Measurements from ENCODE around the gene TMEM252.
A peak's percentile ranks its signal among the peaks of the same experiment; 100 is the strongest.

The TMEM252 gene

DNA sequence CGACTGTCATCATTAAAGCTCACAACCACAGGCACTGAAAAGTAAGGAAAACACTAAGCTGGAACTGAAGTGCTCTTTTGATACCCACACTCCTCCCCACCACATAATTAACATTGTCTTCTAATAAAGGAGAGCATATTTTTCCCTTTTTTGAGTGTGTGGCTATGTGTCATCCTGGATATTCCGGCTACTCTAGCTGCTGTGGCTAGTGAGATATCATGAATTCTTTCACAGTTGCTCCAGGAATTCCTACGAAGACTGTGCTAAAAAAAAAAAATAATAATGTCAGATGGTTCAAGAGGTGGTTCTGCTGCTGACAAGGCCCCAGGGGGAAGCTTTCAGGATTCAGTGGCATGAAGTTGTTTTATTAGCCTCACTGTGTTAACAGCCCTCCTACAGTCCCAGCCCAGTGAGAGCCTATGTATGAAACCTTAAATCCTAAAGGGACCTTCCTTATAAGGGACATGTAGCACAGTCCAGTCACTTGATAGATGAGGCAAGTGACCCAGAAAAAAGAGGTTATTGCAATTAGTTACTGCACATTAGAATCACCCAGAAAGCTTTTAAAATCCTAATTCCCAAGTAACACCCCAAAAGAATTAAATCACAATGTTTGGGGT, 46.6 kb downstream of the TMEM252 start:
- Histone ChIP-seq H3K23ac (ENCODE audit: low read length) (no peak overlapping the region), H3K79me1 (ENCODE audit: low read length) (no peaks in the 10 kb centered on the region), H2BK15ac (replicated peaks; ENCODE audit: low read depth) (no peak overlapping the region), H4K8ac (ENCODE audit: low read depth, low read length) (no peak overlapping the region), H3K18ac (ENCODE audit: low read length) (no peak overlapping the region), H4K5ac (ENCODE audit: low read length) (no peak overlapping the region), H2AK5ac (ENCODE audit: low read length) (no peak overlapping the region), H3K4ac (ENCODE audit: low read depth, low read length) (no peak overlapping the region), H2BK120ac (ENCODE audit: low read depth, low read length) (no peak overlapping the region), H3K56ac (ENCODE audit: low read length) (no peak overlapping the region), H3K36me3 (ENCODE audit: control insufficient read depth, insufficient read depth, low read length) (no peaks in the 10 kb centered on the region), H3K4me1 (ENCODE audit: control insufficient read depth, low read depth, low read length) (no peaks in the 10 kb centered on the region), H3K79me2 (ENCODE audit: control insufficient read depth, insufficient read depth, low read length) (no peaks in the 10 kb centered on the region), H3K4me3 (ENCODE audit: low read length) (no peak overlapping the region), H2BK5ac (ENCODE audit: low read length) (no peak overlapping the region), H3K4me2 (ENCODE audit: low read length) (no peak overlapping the region), H3K27me3 (ENCODE audit: insufficient read depth, low read length, poor library complexity) (peaks cover 2% of the 10 kb centered on the region), H3K27ac (ENCODE audit: low read depth, low read length) (no peak overlapping the region), H3K9ac (ENCODE audit: low read length) (no peak overlapping the region)
- WGBS (ENCODE audit: extremely low coverage, insufficient coverage, low lambda C conversion rate), result no CpG with 5 or more reads among the region's 3 CpGs
- DNase-seq, result no peak

DNA sequence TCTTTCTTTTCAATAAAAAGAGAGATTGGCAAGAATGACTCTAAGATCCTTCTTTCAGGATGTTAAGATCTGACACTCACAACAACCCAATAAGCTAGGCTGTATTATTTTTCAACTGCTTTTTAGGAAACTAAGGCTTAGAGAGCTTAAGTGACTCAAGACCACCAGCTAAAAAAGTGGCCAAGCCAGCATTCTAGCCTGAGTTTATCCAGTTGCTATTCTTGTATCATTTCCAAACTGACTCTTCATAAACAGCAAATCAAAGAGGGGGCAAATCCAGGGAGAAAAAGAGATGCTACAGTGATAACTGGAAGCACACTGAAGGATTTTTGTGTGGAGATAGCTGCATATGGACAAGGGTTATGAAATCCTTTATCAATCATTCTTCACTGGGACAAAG, 47.1 kb downstream of the TMEM252 start:
- Histone ChIP-seq H3K4ac (ENCODE audit: low read depth, low read length) (no peak overlapping the region), H3K36me3 (ENCODE audit: control insufficient read depth, insufficient read depth, low read length) (no peaks in the 10 kb centered on the region), H4K8ac (ENCODE audit: low read depth, low read length) (no peak overlapping the region), H3K56ac (ENCODE audit: low read length) (no peak overlapping the region), H3K4me2 (ENCODE audit: low read length) (no peak overlapping the region), H3K9ac (ENCODE audit: low read length) (no peak overlapping the region), H2BK120ac (ENCODE audit: low read depth, low read length) (no peak overlapping the region), H3K27ac (ENCODE audit: low read depth, low read length) (no peak overlapping the region), H3K79me2 (ENCODE audit: control insufficient read depth, insufficient read depth, low read length) (no peaks in the 10 kb centered on the region), H2AK5ac (ENCODE audit: low read length) (no peak overlapping the region), H3K23ac (ENCODE audit: low read length) (no peak overlapping the region), H3K18ac (ENCODE audit: low read length) (no peak overlapping the region), H3K79me1 (ENCODE audit: low read length) (no peaks in the 10 kb centered on the region), H2BK15ac (replicated peaks; ENCODE audit: low read depth) (no peak overlapping the region), H3K4me1 (ENCODE audit: control insufficient read depth, low read depth, low read length) (no peaks in the 10 kb centered on the region), H4K5ac (ENCODE audit: low read length) (no peak overlapping the region), H2BK5ac (ENCODE audit: low read length) (no peak overlapping the region), H3K27me3 (ENCODE audit: insufficient read depth, low read length, poor library complexity) (peaks cover 2% of the 10 kb centered on the region), H3K4me3 (ENCODE audit: low read length) (no peak overlapping the region)
- DNase-seq, result no peak

DNA sequence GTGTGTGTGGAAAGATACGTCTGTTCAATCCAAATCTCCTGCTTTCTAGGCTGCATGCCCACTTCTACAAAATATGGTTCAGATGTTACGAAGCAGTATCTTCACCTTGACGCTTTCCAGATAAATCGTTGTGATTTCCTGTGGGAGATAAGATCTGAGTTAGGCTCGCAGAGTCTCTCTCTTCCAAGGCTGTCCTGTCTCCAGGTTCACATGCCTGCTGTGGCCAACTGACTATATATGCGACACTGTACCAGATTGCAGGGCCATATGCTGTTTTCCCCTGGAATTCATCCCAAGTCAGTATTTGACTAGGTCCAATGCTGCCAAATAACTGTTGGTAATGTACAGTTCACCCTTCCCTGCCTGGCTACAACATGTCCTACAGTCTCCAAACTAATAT, 47.9 kb downstream of the TMEM252 start:
- H3K4me1 ChIP-seq (ENCODE audit: control insufficient read depth, low read depth, low read length), result no peaks in the 10 kb centered on the region
- DNase-seq, result peak; percentile 39
- no peak overlapping the region for H3K9ac ChIP-seq (ENCODE audit: low read length)
- H3K56ac ChIP-seq (ENCODE audit: low read length), result no peak overlapping the region
- no peak overlapping the region for H3K4me3 ChIP-seq (ENCODE audit: low read length)
- no peak overlapping the region for H2BK5ac ChIP-seq (ENCODE audit: low read length)
- WGBS (ENCODE audit: extremely low coverage, insufficient coverage, low lambda C conversion rate), result no CpG with 5 or more reads among the region's 6 CpGs
- no peak overlapping the region for H3K4me2 ChIP-seq (ENCODE audit: low read length)
- H4K5ac ChIP-seq (ENCODE audit: low read length), result no peak overlapping the region
- no peak overlapping the region for H4K8ac ChIP-seq (ENCODE audit: low read depth, low read length)
- no peak overlapping the region for H3K27ac ChIP-seq (ENCODE audit: low read depth, low read length)
- H3K27me3 ChIP-seq (ENCODE audit: insufficient read depth, low read length, poor library complexity), result peaks cover 2% of the 10 kb centered on the region
- no peak overlapping the region for H2AK5ac ChIP-seq (ENCODE audit: low read length)
- H2BK15ac ChIP-seq (replicated peaks; ENCODE audit: low read depth), result no peak overlapping the region
- no peak overlapping the region for H3K23ac ChIP-seq (ENCODE audit: low read length)
- no peaks in the 10 kb centered on the region for H3K36me3 ChIP-seq (ENCODE audit: control insufficient read depth, insufficient read depth, low read length)
- no peak overlapping the region for H3K4ac ChIP-seq (ENCODE audit: low read depth, low read length)
- no peak overlapping the region for H3K18ac ChIP-seq (ENCODE audit: low read length)
- no peaks in the 10 kb centered on the region for H3K79me2 ChIP-seq (ENCODE audit: control insufficient read depth, insufficient read depth, low read length)
- no peak overlapping the region for H2BK120ac ChIP-seq (ENCODE audit: low read depth, low read length)
- no peaks in the 10 kb centered on the region for H3K79me1 ChIP-seq (ENCODE audit: low read length)

DNA sequence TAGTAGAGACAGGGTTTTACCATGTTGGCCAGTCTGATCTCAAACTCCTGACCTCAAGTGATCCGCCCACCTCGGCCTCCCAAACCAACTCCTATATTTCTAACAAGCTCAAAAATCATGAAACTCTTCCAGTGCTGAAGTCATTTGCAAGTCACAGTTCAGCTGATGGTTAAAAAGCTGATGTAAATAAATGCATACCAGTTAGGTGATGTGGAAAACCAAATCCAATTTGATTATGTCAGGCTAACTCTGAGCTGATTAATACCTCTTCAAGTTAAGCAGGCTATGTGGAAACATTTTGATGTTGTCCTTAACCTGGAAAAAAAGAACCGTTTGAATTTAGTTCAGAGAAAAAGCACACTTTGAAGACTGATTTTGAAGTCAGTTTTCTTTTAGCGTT, 51.0 kb downstream of the TMEM252 start:
- Histone ChIP-seq H3K27ac (ENCODE audit: low read depth, low read length) (no peak overlapping the region), H2BK5ac (ENCODE audit: low read length) (no peak overlapping the region), H3K4ac (ENCODE audit: low read depth, low read length) (no peak overlapping the region), H3K56ac (ENCODE audit: low read length) (no peak overlapping the region), H3K9ac (ENCODE audit: low read length) (no peak overlapping the region), H3K36me3 (ENCODE audit: control insufficient read depth, insufficient read depth, low read length) (no peaks in the 10 kb centered on the region), H2BK120ac (ENCODE audit: low read depth, low read length) (no peak overlapping the region), H2AK5ac (ENCODE audit: low read length) (no peak overlapping the region), H2BK15ac (replicated peaks; ENCODE audit: low read depth) (no peak overlapping the region), H3K79me2 (ENCODE audit: control insufficient read depth, insufficient read depth, low read length) (no peaks in the 10 kb centered on the region), H3K4me3 (ENCODE audit: low read length) (no peak overlapping the region), H3K27me3 (ENCODE audit: insufficient read depth, low read length, poor library complexity) (peaks cover 3% of the 10 kb centered on the region), H3K79me1 (ENCODE audit: low read length) (no peaks in the 10 kb centered on the region), H3K4me2 (ENCODE audit: low read length) (no peak overlapping the region), H3K4me1 (ENCODE audit: control insufficient read depth, low read depth, low read length) (no peaks in the 10 kb centered on the region), H4K8ac (ENCODE audit: low read depth, low read length) (no peak overlapping the region), H3K23ac (ENCODE audit: low read length) (no peak overlapping the region), H4K5ac (ENCODE audit: low read length) (no peak overlapping the region), H3K18ac (ENCODE audit: low read length) (no peak overlapping the region)
- WGBS (ENCODE audit: extremely low coverage, insufficient coverage, low lambda C conversion rate), result no CpG with 5 or more reads among the region's 4 CpGs
- DNase-seq, result no peak

DNA sequence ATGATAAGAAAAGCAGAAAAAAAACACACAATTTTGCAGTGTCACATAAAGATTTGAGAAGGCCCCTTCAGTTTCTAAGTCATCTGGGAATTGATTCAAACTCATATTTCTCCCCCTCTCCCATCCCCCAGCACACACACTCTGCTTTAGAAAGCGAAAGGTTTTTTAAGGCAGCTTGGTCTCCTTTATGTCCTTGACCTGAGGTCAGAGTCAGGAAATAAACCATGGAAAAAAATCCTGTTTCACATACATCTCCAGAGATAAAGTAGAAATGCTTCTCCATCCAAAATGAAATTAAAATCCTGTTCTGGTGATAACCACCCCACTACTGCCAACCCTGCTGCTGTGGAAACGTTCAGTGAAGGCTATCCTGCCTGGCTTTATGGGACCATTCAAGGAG, 52.6 kb downstream of the TMEM252 start:
- no peaks in the 10 kb centered on the region for H3K79me2 ChIP-seq (ENCODE audit: control insufficient read depth, insufficient read depth, low read length)
- H3K4me2 ChIP-seq (ENCODE audit: low read length), result no peak overlapping the region
- H3K36me3 ChIP-seq (ENCODE audit: control insufficient read depth, insufficient read depth, low read length), result no peaks in the 10 kb centered on the region
- no peak overlapping the region for H3K56ac ChIP-seq (ENCODE audit: low read length)
- no peak overlapping the region for H2BK15ac ChIP-seq (replicated peaks; ENCODE audit: low read depth)
- H2AK5ac ChIP-seq (ENCODE audit: low read length), result no peak overlapping the region
- no peaks in the 10 kb centered on the region for H3K4me1 ChIP-seq (ENCODE audit: control insufficient read depth, low read depth, low read length)
- no CpG with 5 or more reads among the region's 2 CpGs for WGBS (ENCODE audit: extremely low coverage, insufficient coverage, low lambda C conversion rate)
- no peaks in the 10 kb centered on the region for H3K79me1 ChIP-seq (ENCODE audit: low read length)
- no peak overlapping the region for H4K8ac ChIP-seq (ENCODE audit: low read depth, low read length)
- H2BK5ac ChIP-seq (ENCODE audit: low read length), result no peak overlapping the region
- no peak overlapping the region for H3K9ac ChIP-seq (ENCODE audit: low read length)
- H3K27ac ChIP-seq (ENCODE audit: low read depth, low read length), result no peak overlapping the region
- no peak overlapping the region for H3K23ac ChIP-seq (ENCODE audit: low read length)
- H3K27me3 ChIP-seq (ENCODE audit: insufficient read depth, low read length, poor library complexity), result peaks cover 1% of the 10 kb centered on the region
- DNase-seq, result no peak
- H3K18ac ChIP-seq (ENCODE audit: low read length), result no peak overlapping the region
- no peak overlapping the region for H3K4ac ChIP-seq (ENCODE audit: low read depth, low read length)
- no peak overlapping the region for H2BK120ac ChIP-seq (ENCODE audit: low read depth, low read length)
- no peak overlapping the region for H3K4me3 ChIP-seq (ENCODE audit: low read length)
- no peak overlapping the region for H4K5ac ChIP-seq (ENCODE audit: low read length)

All from mesendoderm (in vitro differentiated cells).